Epidermal melanocyte (primary cell): ENCODE results near the gene STK38.

Experiments used
- DNase-seq: peaks from one replicate; pipeline ENCODE4 v3.0.0; 2011; ENCODE audit warnings: low spot score; ENCODE audit not compliant: insufficient read length

The STK38 gene

DNA sequence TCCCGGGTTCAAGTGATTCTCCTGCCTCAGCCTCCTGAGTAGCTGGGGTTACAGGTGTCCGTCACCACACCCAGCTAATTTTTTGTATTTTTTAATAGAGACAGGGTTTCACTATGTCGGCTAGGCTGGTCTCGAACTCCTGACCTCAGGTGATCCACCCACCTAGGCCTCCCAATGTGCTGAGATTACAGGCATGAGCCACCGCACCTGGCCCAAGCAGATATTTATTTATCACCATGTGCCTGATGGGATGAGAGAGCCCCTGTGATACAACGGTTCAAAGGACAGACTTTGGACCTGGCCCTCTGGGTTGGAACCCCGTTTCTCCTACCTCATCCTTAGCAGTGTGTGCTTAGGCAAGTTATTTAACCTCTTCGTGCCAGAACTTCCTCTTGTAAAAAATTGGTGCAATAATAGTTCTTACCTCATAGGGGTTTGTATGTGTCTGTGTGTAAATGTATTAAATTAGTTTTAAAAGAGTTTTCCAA is 19.2 kb upstream of the STK38 start:
- DNase-seq, result no peak

DNA sequence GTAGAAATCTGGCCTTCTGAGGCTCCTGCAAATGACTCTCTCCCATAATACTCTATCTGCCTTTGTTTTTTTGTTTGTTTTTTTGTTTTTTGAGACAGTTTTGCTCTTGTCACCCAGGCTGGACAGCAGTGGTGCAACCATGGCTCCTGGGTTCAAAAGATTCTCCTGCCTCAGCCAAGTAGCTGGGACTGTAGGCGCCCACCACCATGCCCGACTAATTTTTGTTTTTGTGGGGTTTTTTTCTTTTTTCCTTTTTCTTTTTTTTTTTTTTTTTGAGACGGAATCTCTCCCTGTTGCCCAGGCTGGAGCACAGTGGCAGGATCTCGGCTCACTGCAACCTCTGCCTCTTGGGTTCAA is 16.6 kb upstream of the STK38 start:
- no peak for DNase-seq

DNA sequence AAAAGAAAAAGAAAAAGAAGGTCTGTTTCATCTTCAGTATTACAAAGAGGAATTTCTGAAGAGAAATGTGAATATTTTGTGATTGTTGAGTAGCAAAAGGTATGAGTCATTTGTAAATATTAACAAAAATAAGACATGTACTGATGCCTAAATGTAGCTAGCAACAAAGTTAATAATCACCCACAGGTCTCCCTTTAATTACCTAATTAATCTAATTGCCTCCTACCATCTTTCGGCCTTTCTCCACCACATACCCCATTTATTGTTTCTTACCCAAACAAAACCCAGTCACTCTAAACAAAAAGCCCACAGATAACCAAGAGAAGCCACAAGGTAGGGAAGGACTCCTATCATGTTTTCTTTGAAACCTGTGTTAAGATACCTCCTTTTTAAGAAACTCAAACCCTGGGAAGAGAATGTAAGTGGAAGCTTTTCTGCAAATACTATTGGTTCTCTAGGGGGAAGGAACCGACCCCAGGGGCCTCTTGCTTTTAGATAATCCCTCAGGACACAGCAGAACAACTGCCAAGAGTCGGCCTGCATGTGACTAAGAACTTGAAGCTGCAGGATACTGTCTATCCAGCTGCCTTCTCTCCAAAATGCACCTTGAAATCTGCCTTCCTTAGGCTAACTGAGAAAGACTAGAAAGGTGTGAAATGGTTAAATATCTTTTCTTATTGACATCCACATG is 16.1 kb upstream of the STK38 start:
- DNase-seq, result no peak

DNA sequence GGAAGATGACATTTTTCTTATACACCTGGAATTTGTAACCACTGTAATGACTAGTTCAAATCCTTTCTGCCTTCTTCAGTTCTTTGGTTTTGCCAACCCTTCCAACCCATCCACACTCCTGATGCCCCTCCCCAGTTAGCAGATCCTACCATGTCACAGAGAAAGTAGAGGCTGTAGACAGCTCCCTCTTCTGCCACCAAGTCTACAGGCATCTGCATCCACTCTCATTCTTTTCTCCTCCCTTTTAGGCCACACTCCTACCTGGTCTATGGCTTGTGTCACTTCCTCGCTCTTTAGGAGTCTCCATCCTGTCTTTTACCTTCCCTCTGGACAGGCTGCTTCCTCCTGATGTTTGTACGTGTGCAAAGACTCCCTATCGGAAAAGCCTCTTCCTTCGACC is 13.5 kb upstream of the STK38 start:
- DNase-seq, result no peak

DNA sequence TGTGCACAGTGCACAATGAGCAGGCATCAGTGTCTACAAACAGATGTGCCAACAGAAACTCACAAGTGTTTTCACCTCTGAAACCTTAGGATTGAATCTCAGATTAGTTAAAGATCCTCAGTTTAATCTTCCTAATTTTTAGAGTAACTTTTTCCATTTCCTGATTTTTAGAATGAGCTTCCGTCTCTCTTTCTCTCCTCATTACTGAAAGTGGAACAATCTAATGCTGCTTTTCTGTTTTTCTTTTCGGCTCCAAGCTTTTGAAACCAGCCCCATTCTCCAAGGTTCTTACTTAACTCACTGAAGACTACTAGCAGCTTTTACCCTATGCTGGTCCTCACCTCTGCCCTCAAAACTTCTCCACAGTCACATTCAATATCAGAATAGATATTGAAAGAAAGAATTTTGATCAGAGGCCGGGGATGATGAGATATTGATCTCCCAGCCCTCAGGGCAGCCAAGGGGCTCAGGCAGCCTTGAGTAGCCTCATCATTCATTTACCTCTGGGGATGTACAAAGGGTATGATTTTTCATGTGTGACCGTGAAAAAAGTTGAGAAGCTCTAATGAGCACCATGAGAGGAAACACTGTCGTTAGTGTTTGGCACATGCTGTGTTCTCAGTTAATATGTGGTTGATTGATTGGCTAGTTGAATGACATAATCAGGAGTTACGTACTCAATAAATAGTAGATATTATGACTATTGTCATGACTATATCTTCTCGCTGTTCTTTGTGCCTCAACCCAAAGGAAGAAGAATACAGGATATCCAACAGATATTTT is 11.9 kb upstream of the STK38 start:
- DNase-seq, result no peak

DNA sequence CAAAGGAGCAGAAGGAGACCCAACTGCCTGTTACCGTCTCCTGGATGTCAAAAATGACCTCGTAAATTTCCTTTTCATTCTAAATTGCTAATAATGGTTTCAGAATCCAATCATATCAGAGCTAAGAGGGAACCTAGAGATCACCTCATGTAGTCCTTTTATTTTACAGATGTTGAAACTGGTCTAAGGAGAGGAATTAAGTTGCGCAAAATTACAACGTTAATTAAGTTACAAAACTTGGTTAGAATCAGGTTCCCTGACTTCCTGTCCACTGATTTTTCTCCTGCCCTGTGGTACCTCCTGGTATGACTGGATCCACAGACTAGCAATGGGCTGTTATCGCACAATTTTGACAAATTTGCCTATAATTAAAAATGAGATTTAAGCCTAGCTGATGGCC is 9.0 kb upstream of the STK38 start:
- no peak for DNase-seq

DNA sequence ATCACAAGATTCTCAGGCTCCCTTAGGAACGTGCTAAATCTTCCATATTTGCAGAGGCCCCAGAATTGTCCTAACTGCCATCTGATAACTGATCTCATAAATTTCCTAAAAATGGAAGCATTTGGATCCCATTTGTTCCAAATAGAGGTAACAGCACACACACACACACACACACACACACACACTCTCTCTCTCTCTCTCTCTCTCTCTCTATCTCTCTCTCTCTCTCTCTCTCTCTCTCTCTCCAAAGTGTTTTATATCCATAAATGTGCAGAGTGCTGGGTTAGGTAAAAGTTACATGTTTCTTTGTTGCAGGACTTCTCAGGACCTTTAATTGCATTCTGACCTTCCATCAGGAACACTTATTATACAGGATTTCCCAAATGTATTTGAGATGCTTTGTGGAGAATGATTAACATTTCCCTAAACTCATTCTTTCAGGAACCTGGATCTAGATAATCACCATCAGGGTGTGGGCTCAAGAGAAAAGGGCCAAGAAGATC is 8.5 kb upstream of the STK38 start:
- no peak for DNase-seq

DNA sequence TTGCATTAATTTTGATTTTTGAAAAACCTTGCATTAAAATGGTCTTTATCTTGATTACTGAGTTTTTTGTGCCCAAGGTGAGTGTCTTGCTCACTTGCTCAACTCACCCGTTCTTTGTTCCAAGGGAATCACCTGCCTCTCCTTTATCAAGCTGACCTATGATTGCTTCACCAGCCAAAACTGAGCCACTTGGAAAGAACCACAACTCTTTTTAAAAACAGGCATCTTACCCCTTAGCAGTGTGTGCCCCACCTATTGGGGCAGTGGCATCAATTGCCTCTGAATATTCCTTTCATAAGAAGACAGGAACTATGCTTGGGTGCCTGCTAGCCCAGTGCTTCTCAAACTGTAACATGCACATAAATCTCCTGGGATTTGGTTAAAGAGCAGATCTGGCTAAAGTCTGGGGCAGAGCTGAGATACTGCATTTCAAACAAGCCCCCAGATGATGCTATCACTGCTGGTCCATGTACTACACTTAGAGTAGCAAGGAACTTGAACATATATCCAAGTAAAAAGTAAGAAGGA is 3.3 kb upstream of the STK38 start:
- DNase-seq, result no peak

DNA sequence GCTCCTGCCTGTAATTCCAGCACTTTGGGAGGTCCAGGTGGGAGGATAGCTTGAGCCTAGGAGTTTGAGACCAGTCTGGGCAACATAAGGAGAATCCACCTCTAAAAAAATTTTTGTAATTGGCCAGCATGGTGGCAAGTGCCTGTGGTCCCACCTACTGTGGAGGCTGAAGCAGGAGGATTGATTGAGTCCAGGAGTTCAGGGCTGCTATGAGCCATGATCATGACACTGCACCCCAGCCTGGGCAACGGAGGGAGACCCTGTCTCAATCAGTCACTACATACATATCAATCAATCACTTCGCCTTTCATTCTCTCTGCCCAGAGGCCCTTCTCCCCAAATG is 1.1 kb upstream of the STK38 start:
- DNase-seq, result no peak

DNA sequence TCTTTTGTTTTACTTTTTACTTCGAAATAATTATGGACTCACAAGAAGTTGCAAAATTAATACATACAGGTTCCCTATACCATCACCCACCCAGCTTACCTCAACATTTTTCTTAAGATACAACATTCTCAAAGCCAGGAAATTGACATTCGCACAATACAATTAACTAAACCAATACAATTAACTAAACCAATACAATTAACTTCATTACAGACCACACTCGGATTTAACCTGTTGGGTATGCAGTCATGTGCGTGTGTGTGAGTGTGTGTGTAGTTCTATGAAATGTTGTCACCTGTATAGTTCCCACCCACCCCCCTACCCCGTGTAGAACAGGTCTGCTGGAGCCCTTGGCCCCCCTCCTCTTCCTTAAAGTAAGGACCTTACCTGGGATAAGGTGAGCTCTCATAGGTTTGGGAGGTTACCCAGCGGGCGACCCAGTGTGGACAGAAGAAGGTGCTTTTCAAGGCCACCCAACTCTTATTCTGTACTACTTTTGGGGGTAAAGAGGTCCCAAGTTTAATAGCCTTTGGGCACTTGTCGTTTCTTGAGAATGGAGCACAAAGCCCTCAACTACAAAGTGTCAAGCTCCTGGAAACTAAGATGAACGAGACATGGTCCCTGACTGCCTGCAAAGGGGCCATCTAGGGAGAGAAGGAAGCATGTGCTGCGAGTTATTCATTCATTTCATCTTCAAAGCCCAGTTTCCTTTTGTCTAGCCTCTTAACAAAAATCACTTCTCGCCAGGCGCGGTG is 544 bp upstream of the STK38 start:
- DNase-seq, result no peak

DNA sequence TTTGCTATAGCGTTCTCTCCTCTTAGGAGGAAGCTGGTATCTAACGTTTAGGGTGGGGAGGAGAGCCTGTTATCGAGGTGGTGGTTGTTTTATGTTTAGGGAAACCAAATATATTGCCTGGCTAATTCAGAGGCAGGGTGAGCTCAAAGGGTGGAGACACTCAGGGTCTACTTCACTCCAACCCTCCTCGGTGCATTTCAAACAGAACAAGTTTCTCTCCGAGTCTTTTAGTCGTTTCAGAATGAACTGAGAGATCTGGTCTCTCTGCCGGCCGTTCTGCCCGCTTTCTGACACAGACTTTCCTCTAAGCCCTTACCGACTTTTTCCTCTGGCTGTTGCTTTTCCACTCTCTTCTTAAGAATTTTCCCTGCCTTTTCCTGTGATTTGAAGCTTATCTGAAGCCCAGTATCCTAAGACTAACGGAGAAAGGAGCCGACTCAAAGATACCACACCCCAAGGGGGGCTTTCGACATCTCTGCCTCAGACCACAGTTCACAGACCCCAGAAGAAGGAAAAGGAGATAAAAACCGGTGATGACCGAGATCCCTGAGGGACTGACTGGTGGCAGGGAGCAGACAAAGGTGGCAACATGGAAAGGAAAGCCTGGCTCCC is 865 bp downstream of the STK38 start:
- DNase-seq, result no peak

DNA sequence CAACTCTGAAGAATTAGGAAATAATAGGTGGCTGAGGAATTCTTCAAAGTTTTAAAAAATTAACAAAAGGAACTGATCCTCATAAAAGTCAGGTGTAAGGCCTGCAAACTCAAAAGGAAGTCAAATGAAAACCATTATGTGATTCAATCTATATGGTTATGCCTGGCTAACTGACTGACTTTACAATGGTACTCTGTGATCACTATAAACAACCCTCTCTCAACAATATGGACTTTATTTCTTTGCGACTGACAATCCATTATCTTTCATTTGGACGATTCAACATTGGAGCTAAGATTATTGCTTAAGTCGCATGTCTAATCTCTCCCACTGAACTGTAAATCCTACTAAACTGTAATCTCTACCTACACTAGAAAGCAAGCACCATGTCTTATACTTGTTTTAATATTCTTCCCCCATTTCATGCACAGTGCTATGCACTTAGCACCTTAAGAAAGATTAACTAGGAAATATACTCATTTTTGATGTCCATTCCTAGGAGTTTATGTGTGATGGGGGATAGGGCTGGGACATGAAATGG is 1.4 kb downstream of the STK38 start:
- DNase-seq, result no peak

DNA sequence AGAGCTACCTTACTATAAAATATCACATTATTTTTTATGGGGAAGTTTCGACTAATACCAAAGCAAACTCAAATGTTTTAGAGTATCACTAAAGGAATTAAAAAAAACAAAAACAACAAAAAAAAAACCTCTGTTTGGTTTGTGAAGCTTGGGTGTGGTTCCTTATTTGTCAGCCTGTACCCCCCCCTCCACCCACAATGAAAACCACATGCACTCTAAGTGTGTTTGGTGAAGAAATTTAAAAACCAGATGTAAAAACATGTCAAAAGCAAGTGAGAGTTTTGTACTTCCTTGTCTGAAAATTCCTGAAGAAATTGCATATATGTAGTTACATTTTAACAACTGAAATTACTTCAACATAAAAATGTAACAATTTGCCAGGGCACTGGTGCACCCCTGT is 3.1 kb downstream of the STK38 start:
- no peak for DNase-seq

DNA sequence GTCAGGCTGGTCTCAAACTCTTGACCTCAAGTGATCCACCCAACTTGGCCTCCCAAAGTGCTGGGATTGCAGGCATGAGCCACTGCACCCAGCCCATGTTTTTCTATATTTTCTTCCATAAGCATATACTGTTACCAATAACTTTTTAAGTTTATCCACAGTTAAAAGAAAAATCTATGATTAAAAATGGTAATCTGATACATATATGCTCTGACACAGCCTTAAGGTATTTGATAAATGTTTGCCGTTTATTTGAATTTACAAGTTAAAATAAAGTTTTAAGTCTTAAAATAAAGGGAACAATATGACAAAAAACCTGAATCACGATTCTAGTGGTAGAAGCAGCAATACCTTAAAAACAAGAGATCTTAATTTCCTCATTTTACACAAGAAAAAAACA is 5.2 kb downstream of the STK38 start:
- DNase-seq, result no peak

DNA sequence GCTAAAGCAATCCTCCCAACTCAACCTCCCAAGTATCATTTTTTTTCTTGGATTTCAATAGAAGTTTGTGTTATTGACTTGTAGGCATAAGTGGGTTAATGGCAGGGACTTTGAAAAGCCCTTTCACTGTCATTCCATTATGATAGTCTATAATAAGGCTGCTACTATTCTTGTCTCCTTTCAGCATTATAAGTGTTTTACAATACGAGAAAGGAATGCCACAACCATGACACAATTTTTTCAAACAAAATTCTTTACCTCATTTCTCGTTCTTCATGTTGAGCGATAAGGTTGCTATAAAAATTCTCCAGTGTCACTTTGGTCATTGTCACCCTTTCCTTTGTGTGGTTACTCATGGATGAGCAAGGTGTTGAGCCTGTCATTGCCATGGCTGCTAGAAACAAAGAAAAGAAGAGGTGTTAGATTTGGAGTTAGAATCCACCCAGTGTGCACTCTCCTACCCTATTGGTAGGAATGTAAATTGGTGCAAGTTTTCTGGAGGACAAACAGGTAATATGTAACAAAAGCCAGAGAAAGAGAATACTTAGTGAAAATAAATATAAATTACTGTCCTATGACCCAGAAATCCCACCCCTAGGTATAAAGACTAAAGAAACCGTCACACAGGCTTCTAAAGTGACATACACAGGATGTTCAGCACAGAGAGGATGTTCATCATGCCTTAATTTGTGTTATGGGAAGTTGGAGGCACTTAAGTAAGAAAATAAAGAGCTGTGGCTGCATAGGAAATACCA is 7.3 kb downstream of the STK38 start:
- DNase-seq, result no peak

DNA sequence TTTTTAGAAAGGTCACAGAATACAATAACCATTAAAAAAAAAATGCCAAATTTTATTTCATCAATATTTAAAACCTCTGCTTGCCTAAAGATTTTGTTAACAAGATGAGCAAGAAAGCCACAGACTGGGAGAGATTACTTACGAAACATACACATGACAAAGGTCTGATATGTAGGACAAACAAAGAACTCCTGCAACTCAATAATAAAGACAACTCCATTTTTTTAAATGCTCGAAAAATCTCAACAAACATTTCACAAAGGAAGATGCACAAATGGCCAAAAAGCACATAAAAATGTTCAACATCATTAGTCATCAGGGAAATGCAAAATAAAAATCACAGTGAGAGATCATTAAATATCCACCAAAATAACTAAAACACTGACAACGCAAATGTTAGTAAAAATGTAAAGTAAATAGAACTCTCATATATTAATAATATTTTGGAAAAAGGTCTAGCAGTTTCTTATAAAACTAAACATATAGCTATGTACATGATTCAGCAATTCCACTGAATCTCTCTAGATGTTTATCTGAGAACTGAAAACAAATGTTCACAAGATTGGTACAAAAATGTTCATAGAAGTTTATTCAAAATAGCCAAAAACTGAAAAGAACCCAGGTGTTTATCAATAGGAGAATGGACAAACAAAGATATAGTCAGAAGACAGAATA is 10.3 kb downstream of the STK38 start:
- no peak for DNase-seq

DNA sequence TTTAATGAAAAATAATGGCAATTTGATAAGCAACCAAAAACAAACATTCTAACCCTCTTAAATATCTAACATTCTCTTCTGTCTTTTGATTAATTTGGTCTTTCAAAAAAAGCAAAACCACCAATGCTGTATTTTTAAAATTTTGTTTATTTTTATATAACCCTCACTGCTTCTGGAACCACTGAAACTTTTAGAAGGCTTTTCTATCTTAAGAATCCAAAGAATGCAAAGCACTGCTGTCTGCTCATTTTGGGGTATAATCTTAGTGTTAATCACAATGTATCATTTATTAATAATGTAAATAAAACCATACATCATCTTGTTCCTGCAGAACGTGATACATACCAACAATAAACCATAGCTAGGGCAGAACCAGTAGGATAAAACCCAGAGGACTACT is 14.0 kb downstream of the STK38 start:
- no peak for DNase-seq

DNA sequence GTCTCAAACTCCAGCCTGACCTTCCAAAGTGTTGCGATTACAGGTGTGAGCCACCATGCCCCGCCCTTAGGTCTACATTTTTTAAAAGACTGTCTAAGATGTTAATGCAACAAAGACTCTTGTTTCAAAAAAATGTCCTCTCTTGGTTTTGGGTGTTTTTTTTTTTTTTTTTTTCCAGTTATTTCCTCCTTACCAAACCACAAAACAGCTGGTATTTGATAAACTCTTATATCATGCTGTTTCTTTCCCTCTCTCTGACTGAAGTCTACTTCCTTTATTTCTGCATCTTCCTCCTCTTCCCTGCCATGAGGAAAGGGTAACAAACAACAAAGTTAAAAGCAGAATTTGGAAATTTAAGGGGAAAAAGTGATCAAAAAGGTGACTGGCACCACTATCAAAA is 21.2 kb downstream of the STK38 start:
- DNase-seq, result no peak

DNA sequence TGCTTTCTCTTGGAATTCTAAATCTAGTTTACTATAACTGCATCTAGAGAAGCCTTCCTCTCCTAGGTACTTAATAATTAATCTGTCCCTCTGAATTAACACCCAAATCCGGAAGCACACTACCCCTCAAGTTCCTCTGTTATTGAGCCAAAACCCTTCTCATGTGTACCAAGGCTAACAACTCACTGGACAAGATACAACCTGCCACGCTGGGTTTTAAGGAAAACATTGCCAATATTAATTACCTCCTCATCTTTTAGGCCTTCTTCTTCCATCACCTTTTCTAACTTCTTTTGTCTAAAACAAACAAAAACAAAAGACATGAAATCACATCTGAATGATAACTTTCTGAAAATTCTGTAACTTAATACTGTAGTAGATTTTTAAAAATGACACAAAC is 21.9 kb downstream of the STK38 start:
- DNase-seq, result no peak

DNA sequence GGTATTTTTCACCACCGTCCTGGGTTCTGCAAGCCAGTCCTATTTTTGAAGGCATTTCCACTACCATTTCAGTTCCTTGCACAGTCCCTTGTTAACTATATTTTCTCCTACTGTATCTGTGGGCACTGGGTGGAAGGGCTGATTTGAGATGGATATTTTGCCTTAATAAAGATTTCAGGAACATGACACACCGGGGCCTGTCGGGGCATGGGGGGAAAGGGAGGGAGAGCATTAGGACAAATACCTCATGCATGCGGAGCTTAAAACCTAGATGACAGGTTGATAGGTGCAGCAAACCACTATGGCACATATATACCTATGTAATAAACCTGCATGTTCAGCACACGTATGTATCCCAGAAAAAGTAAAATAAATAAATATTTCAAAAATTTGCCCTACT is 22.4 kb downstream of the STK38 start:
- no peak for DNase-seq
